ENCODE data around the gene FBXO24.

FBXO24 gene

DNA sequence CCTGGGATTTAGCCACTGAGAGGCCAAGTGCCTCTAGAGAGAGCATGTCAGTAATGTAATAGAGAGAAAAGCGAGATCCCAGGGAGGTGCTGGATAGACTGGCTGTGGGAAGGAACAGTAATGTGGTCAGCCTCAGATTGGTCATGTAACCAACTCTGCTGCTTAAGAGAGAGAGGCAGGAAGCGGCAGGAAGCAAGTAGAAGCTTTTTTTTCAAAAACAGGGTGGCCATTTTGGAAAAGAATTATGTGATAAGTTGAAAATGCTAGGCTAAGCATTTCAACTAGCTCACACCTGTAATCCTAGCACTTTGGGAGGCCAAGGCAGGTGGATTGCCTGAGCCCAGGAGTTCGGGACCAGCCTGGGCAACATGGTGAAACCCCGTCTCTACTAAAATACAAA lies 12.3 kb downstream of the FBXO24 start:
- DNase-seq: no peak

DNA sequence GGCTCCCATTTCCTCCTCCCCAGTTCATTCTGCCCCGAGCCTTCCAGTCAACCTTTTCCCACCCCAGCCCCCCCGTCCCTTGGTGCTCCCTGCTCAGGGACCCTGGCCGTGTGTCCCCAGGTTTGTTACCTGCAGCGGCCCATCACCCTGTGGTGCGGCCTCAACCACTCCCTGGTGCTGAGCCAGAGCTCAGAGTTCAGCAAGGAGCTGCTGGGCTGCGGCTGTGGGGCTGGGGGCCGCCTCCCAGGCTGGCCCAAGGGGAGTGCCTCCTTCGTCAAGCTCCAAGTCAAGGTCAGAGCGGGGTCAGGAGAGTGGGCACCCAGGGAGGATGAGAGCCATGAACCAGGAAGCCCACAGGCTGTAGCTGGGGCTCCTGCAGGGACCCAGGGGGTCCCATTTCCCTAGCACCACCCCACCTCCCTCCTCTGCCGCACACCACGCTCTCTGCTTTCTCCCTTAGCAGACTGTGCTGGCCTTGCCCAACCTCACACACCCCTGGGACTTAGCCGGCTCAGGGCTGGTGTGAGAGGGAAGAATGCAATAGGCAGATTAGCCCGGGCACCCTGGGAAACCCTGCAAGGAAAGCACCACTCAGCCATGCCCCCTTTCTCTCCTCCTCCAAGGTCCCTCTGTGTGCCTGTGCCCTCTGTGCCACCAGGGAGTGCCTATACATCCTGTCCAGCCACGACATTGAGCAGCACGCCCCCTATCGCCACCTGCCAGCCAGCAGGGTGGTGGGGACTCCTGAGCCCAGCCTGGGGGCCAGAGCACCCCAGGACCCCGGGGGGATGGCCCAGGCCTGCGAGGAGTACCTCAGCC lies 14.0 kb downstream of the FBXO24 start:
- DNase-seq: no peak

DNA sequence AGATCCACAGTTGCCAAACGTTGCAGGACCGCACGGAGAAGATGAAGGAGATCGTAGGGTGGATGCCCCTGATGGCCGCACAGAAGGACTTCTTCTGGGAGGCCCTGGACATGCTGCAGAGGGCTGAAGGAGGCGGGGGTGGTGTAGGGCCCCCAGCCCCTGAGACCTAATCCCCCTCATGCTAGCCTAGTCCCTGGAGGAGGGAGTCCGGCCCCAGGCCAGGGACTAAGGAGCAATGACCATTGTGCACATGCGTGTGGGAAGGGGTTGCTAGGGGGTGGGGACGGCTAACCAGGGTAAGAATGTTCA lies 14.6 kb downstream of the FBXO24 start:
- no peak for DNase-seq

DNA sequence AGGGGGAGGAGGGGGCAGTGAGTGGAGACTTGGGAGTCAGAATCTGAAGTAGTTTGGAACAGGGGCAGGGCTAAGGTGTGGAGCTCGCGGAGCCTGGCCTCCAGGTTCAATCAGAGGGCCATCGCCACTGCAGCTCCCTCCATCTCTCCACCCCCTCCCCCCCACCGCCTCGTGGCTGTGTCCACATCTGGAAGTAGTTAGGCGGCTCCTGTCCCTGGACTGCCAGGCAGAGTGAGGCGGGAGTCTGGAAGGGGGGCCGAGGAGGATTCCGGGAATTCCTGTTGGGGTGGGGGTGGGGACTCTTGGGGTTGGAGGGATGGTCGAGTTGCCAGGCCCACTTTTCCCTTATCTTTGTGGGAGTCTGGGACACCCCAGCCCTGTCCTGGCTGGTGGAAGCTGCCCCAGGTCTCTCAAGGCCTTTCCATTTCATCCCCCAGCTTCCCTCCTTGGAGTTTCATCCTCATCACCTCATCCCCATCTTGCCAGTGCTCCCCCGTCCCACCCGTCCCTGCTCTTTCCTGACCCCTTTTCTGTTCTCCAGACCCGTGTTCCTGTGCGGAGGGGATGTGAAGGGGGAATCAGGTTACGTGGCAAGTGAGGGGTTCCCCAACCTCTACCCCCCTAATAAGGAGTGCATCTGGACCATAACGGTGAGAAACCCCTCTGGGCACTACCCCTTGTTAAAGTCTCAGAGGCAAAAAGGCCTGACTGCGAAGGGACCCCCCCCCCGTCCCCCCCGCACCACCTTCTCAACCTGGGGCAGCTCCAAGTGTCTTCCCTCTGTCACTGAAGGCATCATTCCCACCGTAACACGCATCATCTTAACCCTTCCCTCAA lies 17.0 kb downstream of the FBXO24 start:
- DNase-seq: no peak

GRCh38 chr7:100603726-100604027 lies 17.5 kb downstream of the FBXO24 start:
- no peak for DNase-seq

DNA sequence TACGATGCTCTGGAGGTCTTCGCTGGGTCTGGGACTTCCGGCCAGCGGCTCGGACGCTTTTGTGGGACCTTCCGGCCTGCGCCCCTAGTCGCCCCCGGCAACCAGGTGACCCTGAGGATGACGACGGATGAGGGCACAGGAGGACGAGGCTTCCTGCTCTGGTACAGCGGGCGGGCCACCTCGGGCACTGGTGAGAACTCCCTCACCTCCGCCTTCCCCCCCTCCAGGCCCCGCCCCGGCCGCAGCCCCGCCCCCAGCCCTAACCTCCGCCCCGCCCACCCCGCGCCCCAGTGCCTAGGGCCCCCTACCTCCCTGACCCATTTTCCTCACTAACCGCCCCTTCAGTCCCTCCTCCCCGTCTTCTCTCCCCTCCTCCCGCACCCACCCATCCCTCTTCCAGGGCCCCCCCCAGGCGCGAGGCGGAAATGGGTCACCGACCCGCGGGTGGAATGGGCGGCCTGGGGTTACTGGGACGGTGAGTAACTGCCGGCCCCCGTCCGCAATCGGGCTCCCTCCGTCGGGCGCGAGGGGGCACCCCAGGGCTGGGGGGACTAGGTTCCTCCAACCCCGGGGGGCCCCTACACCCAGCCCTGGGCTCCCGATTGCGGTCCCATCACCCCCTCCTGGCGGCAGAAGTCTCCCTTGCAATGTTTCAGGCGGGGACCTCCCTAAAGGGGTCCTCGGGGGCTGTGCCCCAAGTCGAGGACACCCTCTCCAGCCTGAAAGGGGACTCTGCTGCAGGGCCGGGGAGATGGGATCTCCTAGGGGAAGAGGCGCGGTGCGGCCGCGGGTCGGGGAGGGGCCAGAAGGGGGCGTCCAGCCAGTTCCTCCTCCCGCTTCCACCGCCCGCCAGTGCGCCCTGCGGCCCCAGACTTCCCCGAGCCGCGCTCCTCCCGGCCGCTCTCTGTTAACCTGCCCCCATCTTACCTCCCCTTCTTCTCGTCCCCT lies 18.2 kb downstream of the FBXO24 start:
- peak; percentile 78 for DNase-seq

GRCh38 chr7:100604976-100605911 lies 19.1 kb downstream of the FBXO24 start:
- peak; percentile 40 for DNase-seq

GRCh38 chr7:100606313-100606712 lies 20.2 kb downstream of the FBXO24 start:
- DNase-seq: no peak

DNA sequence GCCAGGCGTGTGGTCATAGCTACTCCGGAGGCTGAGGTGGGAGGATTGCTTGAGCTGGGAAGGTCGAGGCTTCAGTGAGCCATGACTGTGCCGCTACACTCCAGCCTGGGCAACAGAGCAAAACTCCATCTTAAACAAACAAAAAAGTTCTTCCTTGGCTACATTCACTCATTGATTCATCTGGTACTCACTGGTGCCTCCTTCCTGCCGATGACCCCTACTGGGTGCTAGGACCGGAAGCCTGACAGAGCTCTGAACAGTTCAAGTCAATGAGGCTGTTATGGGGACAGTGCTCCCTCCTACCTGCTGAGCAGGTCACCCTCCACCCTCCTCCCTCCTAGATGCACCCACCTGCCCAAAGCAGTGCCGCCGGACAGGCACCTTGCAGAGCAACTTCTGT lies 21.0 kb downstream of the FBXO24 start:
- no peak for DNase-seq

- no peak for DNase-seq
Measured at GRCh38 chr7:100609958-100610357, 23.8 kb downstream of the FBXO24 start.

DNA sequence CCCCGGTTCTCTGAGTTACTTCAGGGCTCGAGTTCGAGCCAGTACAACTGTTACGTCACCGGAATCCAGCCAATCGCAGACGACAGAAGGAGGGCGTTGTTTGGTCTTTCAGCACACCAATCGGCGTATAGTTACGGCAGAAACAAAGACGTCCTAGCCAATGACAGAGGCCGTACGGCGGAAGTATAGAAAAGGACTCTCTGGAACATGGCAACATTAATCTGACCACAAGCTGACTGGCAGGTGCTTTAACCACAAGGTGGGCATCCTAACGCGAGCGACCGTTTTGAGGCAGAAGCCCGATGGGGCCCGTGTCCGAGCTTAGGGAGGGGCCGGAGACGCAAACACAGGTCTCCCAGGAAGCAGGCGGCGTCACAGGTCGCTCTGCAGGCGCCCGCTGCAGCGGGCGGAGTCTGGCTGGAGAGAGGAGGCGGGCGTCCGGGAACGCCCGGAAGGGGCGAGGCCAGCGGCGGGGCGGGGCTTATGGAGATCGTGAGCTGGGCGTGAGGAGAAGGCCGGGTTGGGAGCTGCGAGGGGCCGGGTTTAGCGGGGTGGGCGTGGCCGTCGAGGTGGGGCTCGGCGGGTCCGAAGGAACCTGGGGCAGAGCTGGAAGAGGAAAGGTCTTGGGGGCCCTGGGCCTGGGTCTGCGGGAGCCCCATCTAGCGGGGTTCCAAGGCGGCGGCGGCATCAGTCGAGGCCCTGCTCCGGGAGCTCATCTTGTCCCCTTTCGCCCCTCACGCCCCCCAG lies 26.0 kb downstream of the FBXO24 start, which contains the start of gene MOSPD3:
Gene MOSPD3, plus strand, starts transcription at position 558 of the 747 bp plus-strand sequence. CDS start 252 bp downstream, outside the sequence.
- DNase-seq: peak; percentile 98

- no peak for DNase-seq
Measured at GRCh38 chr7:100612730-100613390, 26.7 kb downstream of the FBXO24 start.

- no peak for DNase-seq
Measured at GRCh38 chr7:100613412-100614175, 27.5 kb downstream of the FBXO24 start.

GRCh38 chr7:100614308-100614861 lies 28.3 kb downstream of the FBXO24 start:
- DNase-seq: no peak

DNA sequence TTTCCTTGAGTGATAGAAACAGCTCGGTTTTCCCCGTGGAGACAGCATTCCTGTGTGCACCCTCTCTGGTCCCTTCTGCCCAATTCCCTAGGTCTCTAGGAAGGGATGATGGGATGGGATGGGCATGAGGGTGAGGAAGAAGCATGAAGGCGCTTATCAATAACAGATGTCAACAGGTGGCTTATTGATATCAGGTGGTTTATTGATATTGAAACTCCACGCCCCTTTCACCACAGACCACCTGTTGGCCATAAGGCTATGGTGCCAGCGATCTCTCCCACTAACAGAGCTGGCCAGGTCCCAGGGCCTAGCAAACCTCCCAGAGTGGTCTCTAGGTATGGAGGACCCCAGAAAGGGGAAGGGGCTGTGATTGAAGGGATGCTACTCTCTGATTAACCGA lies 34.1 kb downstream of the FBXO24 start:
- DNase-seq: no peak

- DNase-seq: no peak
Measured at GRCh38 chr7:100620804-100621203, 34.7 kb downstream of the FBXO24 start.

DNA sequence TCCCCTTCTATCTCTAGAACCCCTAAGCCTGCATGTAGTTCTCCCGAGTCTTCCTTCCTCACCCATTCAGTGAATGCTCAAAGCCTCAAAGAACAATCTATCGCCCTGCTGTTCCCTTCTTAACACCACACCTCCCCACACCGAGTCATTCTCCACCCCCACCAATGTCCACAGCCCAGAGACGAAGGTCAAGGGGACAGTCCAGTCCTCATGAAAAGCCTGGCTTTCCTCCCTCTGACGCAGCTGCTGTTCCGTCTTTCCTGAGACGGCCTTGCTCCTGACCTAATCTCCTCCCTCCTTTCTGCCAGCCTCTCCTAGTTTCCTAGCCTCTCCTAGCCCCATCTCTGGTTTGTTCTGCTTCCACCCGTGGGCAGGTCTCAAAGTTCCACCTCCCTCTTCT lies 35.4 kb downstream of the FBXO24 start:
- DNase-seq: no peak

- no peak for DNase-seq
Measured at GRCh38 chr7:100623951-100624824, 38.1 kb downstream of the FBXO24 start.

DNA sequence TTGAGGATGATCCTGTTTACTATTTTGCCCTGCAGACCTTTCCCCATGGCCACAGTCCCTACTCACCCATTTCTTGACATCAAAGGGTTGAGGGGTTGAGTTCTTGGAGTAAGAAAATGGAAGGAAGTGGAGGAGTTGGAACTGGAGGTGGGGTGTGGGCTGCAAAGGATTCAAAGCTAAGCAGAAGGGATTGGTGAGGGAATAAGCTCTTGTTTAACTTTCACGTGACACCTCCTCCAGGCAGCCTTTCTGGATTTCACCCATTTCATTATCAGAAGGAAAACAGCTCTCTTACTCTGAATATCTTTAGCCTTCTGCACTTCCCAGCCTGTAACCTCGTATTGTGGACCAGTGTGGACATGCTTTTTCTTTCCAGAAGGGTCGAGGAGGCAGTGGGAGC lies 39.9 kb downstream of the FBXO24 start:
- DNase-seq: no peak
